PC-9 (cell line): ENCODE measurements around the gene GYS1. TPM values are rescaled to one million over a fixed set of nuclear protein-coding genes. Genes with fewer than 3 reads are reported as not detected.
"Not testable (repeated sequence)": the region's sequence is repeated elsewhere in the genome, so short reads cannot be mapped to it uniquely, and the experiment has no call there.

Source experiments
- BruUV-seq: library from RNA; stranded (reverse); fragments of 400-500 nt; replicated peaks from 2 replicates; lab custom pipeline; 2021; lab: Mats Ljungman, UMichigan
- CTCF ChIA-PET: fragments of 300-600 bp; sonication (Branson Sonifier 250); formaldehyde crosslinking; loops from one replicate; lab custom pipeline; 2022; ENCODE audit warnings: antibody characterized with exemption; lab: Charles Lee
- POLR2A ChIA-PET: fragments of 300-600 bp; sonication (Branson Sonifier 250); formaldehyde crosslinking; loops from one replicate; lab custom pipeline; 2022; ENCODE audit warnings: antibody characterized with exemption; ENCODE audit not compliant: unreplicated experiment; lab: Charles Lee
- DNase-seq, 2 experiments: peaks; one replicate each; pipeline versions ENCODE4 v3.0.0 to v3.0.0-alpha.2; 2015 to 2022; ENCODE audit warnings: mixed read lengths in 1 of 2
- H2AFZ ChIP-seq: fragments of 200-600 bp; sonication (generic); 2 replicates; pipeline ENCODE4 v1.8.1; 2017; ENCODE audit warnings: antibody characterized with exemption
- H3F3A ChIP-seq: fragments of 200-600 bp; sonication (generic); 2 replicates; pipeline ENCODE4 v1.8.1; 2017; ENCODE audit warnings: antibody characterized with exemption, mild to moderate bottlenecking, low read depth; ENCODE audit not compliant: insufficient read depth
- H3K27ac ChIP-seq: fragments of 200-600 bp; sonication (generic); 2 replicates; pipeline ENCODE4 v1.6.1; 2016; ENCODE audit warnings: mixed run types
- H3K27me3 ChIP-seq: fragments of 200-600 bp; sonication (generic); 2 replicates; pipeline ENCODE4 v1.6.1; 2016; ENCODE audit warnings: low read depth, mixed run types; ENCODE audit not compliant: insufficient read depth
- H3K36me3 ChIP-seq: fragments of 200-600 bp; sonication (generic); 2 replicates; pipeline ENCODE4 v1.6.1; 2016; ENCODE audit warnings: low read depth, mixed run types
- H3K4me1 ChIP-seq: fragments of 200-600 bp; sonication (generic); replicated peaks from 2 replicates; pipeline ENCODE4 v1.6.1; 2016; ENCODE audit warnings: mixed run types; ENCODE audit not compliant: insufficient read depth
- H3K4me2 ChIP-seq: fragments of 200-600 bp; sonication (generic); 2 replicates; pipeline ENCODE4 v1.6.1; 2017; ENCODE audit warnings: mixed run types
- H3K4me3 ChIP-seq: fragments of 200-600 bp; sonication (generic); 2 replicates; pipeline ENCODE4 v1.6.1; 2016; ENCODE audit warnings: mixed run types
- H3K79me2 ChIP-seq: fragments of 200-600 bp; sonication (generic); 2 replicates; pipeline ENCODE4 v1.6.1; 2017; ENCODE audit warnings: low read depth, mixed run types
- H3K9me2 ChIP-seq: fragments of 200-600 bp; sonication (generic); 2 replicates; pipeline ENCODE4 v1.8.1; 2017; ENCODE audit warnings: mild to moderate bottlenecking; ENCODE audit not compliant: insufficient read depth
- H3K9me3 ChIP-seq: fragments of 200-600 bp; sonication (generic); 2 replicates; pipeline ENCODE4 v1.8.1; 2016; ENCODE audit warnings: low read depth; ENCODE audit not compliant: insufficient read depth
- H4K20me1 ChIP-seq: fragments of 200-600 bp; sonication (generic); 2 replicates; pipeline ENCODE4 v1.8.1; 2017; ENCODE audit not compliant: insufficient read depth
- CTCF ChIP-seq: fragments of 200-600 bp; sonication (generic); conservative IDR thresholded peaks from 2 replicates; pipeline ENCODE4 v1.6.1; 2017; ENCODE audit warnings: mixed run types, antibody characterized with exemption, mild to moderate bottlenecking, moderate library complexity
- EZH2 ChIP-seq: fragments of 200-600 bp; sonication (generic); IDR thresholded peaks from 2 replicates; pipeline ENCODE4 v1.8.0; 2017; ENCODE audit warnings: antibody characterized with exemption, low read depth
- intact Hi-C: fragments of 100-400 bp; cut with micrococcal nuclease; formaldehyde crosslinking; loops from one replicate; pipeline ENCODE4 v1.10.0; 2022; ENCODE audit not compliant: unreplicated experiment
- total RNA-seq: library from RNA; stranded (reverse); gene quantifications from 2 replicates; pipeline ENCODE4 v1.2.3, GENCODE V29; 2021

Gene GYS1
- total RNA-seq, 1 experiment from 2014 or later = 54.2 TPM

- intact Hi-C loops = no loop called here
- Histone ChIP-seq H3K79me2 (no peaks in the 10 kb centered on the region), H2AFZ (no peak overlapping the region), H3K36me3 (no peaks in the 10 kb centered on the region), H3F3A (peaks cover 19% of the 10 kb centered on the region; the same call in 1 of the 2 replicates), H3K27me3 (no peaks in the 10 kb centered on the region), H3K9me3 (no peaks in the 10 kb centered on the region), H3K4me2 (no peak overlapping the region), H3K4me1 (no peaks in the 10 kb centered on the region), H3K4me3 (no peak overlapping the region), H3K27ac (0 out of 2 replicates have a peak overlapping the region, but pooled peaks have one; percentile 29), H3K9me2 (no peaks in the 10 kb centered on the region), H4K20me1 (no peaks in the 10 kb centered on the region)
- TF ChIP-seq EZH2 (no peak), CTCF (no peak)
- ChIA-PET CTCF (interaction anchor here (0.6 kb wide), 1 partner anchor 10 kb away, joined by 3 read pairs; no protein-coding TSS in a partner anchor), POLR2A (interaction anchor here (0.6 kb wide), 1 partner anchor 35 kb away, joined by 3 read pairs; no protein-coding TSS in a partner anchor)
- no TSS peak for BruUV-seq
- DNase-seq = peak; percentile 39 to 84
Observed at GRCh38 chr19:48926909-48927308, 66.2 kb downstream of the GYS1 start.

GRCh38 chr19:48925890-48926289, 67.2 kb downstream of the GYS1 start:
- H3K79me2 ChIP-seq, H3K4me2 ChIP-seq, H3K36me3 ChIP-seq, H3K4me1 ChIP-seq, DNase-seq, H3K27ac ChIP-seq, intact Hi-C loops, H3K27me3 ChIP-seq, H3K9me2 ChIP-seq, H3K4me3 ChIP-seq, BruUV-seq, H3K9me3 ChIP-seq, H2AFZ ChIP-seq, H4K20me1 ChIP-seq: not testable (repeated sequence)
- H3F3A ChIP-seq = peaks cover 19% of the 10 kb centered on the region; the same call in 1 of the 2 replicates
- CTCF ChIA-PET = interaction anchor here (0.6 kb wide), 1 partner anchor 20 kb away, joined by 3 read pairs; no protein-coding TSS in a partner anchor
- POLR2A ChIA-PET = interaction anchor here (0.6 to 0.7 kb wide), 4 partner anchors 28 to 137 kb away, joined by 3 to 6 read pairs (median 3); no protein-coding TSS in a partner anchor

GRCh38 chr19:48925240-48925843, 67.8 kb downstream of the GYS1 start:
- BruUV-seq = no TSS peak
- no peaks in the 10 kb centered on the region for H3K9me2 ChIP-seq
- POLR2A ChIA-PET = interaction anchor here (0.6 to 0.7 kb wide), 4 partner anchors 29 to 137 kb away, joined by 3 to 6 read pairs (median 3); no protein-coding TSS in a partner anchor
- CTCF ChIA-PET = no interaction called here
- H3K27me3 ChIP-seq = no peaks in the 10 kb centered on the region
- H2AFZ ChIP-seq = no peak overlapping the region
- H3K27ac ChIP-seq = no peak overlapping the region
- H3K79me2 ChIP-seq = no peaks in the 10 kb centered on the region
- peaks cover 19% of the 10 kb centered on the region; the same call in 1 of the 2 replicates for H3F3A ChIP-seq
- TF ChIP-seq CTCF (no peak), EZH2 (no peak)
- no peaks in the 10 kb centered on the region for H4K20me1 ChIP-seq
- no peaks in the 10 kb centered on the region for H3K36me3 ChIP-seq
- DNase-seq = no peak
- no peak overlapping the region for H3K4me2 ChIP-seq
- H3K4me3 ChIP-seq = no peak overlapping the region
- intact Hi-C loops = no loop called here
- no peaks in the 10 kb centered on the region for H3K4me1 ChIP-seq
- no peaks in the 10 kb centered on the region for H3K9me3 ChIP-seq
